IPS-NIHi7 (cell line): ENCODE data around the gene PLPPR1.

Experiments
- DNase-seq: peaks from one replicate; pipeline ENCODE4 v3.0.0; 2012; ENCODE audit warnings: mixed read lengths; ENCODE audit errors: extremely low spot score

The PLPPR1 gene

GRCh38 chr9:101341958-101342357 lies 313.4 kb downstream of the PLPPR1 start:
- DNase-seq, result no peak

DNA sequence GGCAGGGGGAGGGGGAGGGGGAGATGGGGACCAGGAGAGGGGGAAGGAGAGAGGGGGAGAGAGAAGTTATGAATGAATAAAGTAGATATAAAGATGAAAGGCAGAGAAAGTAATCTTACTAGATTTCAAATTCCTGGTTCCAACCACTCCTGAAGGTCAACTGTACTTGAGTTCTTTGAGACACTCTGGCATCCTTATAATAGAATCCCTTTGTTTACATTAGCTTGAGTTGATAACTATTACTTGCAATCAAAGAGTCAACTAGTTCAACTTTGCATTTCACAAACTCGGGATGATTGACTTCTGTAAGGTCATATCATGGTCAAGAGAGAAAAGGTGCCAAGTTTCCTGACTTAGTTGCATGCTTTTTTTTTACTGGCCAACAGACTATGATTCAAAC lies 314.1 kb downstream of the PLPPR1 start:
- DNase-seq, result no peak

GRCh38 chr9:101350285-101350684 lies 321.8 kb downstream of the PLPPR1 start:
- no peak for DNase-seq

DNA sequence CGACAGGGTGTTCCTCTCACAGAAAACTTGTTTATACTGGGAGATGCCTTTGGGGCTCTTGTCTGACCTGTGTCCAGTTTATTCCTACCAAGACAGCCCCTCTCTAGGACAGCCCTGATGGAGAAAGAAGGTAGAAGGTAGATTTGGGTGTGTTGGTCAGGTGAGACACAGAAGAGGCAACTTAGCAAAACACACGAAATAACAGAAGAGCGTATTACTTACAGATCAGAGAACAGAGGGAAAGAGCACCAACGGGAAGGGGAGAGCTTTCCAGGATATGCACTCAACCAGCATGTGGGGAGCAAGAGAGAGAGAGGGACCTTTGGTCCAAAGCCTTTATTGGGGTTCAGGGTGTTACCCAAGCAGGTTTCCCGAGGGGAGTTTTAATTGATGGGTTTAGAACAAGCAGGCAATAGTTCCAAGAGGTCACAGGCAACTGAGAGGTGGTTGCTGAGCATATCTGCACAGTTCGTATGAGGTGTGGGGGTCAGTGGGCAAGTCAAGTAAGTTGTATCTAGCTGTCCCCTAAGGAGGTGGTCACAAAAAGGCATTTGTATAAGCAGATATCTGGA lies 324.5 kb downstream of the PLPPR1 start:
- no peak for DNase-seq

DNA sequence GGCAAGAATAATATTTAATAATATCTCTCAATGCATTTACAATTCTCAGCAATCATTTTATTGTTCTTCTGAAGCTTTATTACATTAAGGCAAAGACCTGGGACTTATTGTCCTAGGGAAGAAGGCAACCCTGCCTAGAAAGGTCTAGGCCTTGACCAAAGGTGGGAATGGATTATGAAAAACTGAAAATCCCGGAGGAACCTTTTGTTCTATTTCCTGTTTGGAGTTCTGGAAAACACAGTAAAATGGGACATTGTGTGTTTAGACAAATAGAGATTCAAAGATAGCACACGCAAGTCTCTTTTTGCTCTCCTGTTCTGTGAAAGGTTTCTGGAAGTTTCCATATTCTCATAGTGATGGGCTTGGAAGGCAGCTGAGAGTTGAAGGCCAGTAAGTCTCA lies 325.2 kb downstream of the PLPPR1 start:
- DNase-seq, result no peak

- no peak for DNase-seq
Measured at GRCh38 chr9:101354143-101354764, 325.7 kb downstream of the PLPPR1 start.

DNA sequence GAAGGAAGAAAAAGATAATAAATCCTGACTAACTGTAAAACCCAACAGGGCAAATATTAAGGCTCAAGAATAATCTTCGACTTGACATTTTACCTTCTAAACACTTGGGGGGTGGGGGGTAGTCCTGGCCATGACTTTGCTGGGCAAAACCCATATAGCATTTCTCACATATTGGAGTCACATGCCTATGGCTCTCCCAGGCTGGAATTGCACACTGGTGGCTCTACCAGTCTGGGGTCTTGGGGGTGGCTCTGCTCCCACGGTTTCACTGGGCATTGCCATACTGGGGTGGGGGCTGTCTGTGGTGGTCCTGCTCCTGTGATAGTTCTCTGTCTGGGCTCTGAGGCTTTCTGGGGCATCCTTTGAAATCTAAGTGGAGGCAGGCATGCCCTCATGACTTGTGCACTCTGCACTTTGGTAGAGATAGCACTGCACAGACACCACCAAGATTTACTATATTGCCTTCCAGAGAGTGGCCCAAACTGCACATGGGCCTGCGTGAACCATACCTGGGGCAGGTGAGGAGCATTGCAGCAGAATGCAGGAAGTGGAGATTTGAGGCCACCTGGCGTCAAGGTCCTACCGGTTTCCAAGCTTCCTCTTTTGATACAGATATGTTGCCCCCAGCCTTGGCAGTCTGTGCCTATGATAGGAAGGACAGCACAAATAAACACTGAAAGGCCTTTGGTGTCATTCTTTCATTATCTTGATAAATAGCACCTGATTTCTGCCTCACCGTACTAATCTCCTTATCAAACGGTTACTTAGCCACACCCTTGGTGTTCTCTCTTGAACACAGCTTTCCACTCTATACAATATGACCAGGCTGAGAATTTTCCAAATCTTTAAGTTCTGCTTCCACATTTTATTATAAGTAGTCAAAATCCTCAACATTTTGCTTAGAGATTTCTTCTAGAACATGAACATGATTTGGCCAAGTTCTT lies 326.5 kb downstream of the PLPPR1 start:
- no peak for DNase-seq

DNA sequence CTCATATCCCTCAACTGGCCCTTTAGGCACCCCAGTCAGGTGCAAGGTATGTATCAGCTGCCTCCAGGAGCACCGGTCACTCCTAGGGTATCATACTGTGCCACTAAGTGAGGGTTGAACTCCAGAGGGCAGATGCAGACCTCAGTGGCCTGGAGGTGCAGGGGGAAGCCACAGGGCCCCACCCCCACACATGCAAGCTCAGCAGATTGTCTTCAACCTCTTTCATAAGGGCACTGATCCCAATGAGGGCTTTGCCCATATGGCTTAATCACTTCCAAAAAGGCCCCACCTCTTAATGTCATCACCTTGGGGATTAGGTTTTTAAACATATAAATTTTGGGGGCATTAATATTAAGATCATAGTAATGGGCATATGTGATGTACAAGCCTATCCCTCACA lies 328.1 kb downstream of the PLPPR1 start:
- DNase-seq, result no peak

- no peak for DNase-seq
Measured at GRCh38 chr9:101359679-101360078, 331.2 kb downstream of the PLPPR1 start.

DNA sequence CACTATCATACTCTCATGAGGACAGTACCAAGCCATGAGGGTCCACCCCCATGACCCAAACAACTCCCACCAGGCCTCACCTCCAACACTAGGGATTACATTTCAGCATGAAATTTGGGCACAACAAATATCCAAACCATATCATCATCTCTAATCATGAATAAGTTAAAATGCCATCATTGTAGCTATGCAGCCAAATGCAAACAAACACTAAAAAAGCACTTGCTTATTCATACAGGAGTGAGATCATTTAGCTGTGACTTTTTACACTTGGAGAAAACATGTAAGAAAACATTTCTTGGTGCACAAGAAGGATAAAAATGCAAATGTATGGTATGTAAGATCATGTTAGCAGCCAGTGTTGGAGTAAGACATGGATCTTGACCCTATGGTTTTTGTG lies 332.1 kb downstream of the PLPPR1 start:
- no peak for DNase-seq

- no peak for DNase-seq
Measured at GRCh38 chr9:101362450-101362849, 333.9 kb downstream of the PLPPR1 start.

- no peak for DNase-seq
Measured at GRCh38 chr9:101365181-101365580, 336.7 kb downstream of the PLPPR1 start.

- DNase-seq, result no peak
Measured at GRCh38 chr9:101366038-101366756, 337.7 kb downstream of the PLPPR1 start.

DNA sequence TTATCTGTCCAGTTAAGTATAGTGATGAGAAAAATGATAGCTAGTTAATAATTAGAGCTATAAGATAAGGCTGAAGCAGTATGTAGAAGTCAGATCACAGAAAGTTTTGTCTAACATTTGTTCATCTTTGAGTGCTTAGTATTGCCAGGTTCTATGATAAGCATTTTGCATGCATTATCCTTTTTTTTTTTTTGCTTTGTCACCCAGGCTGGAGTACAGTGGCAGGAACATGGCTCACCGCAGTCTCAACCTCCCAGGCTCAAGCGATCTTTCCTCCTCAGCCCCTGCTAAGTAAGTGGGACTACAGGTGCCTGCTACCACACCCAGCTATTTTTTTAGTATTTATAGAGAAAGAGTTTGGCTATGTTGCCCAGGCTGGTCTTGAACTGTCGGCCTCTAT lies 338.8 kb downstream of the PLPPR1 start:
- no peak for DNase-seq

DNA sequence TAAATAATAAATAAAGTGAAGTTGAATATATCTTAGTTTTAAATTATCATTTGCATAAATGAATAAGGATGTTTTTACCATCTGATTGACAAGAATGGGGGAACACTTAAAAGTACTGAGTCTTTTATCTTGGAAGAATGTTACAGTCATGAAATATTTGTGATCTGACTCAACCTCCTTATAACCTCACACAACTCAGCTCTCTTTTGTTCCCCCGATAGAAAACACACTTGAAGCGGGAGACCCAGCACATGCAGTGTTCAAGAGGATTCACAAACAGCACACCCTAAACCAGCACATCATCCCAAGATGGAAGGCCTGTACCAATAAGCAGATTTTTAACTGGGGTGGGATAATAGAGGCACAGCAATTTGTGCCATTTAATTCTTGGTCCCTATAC lies 340.8 kb downstream of the PLPPR1 start:
- no peak for DNase-seq

- no peak for DNase-seq
Measured at GRCh38 chr9:101369884-101370531, 341.5 kb downstream of the PLPPR1 start.

GRCh38 chr9:101371813-101372212 lies 343.3 kb downstream of the PLPPR1 start:
- no peak for DNase-seq

DNA sequence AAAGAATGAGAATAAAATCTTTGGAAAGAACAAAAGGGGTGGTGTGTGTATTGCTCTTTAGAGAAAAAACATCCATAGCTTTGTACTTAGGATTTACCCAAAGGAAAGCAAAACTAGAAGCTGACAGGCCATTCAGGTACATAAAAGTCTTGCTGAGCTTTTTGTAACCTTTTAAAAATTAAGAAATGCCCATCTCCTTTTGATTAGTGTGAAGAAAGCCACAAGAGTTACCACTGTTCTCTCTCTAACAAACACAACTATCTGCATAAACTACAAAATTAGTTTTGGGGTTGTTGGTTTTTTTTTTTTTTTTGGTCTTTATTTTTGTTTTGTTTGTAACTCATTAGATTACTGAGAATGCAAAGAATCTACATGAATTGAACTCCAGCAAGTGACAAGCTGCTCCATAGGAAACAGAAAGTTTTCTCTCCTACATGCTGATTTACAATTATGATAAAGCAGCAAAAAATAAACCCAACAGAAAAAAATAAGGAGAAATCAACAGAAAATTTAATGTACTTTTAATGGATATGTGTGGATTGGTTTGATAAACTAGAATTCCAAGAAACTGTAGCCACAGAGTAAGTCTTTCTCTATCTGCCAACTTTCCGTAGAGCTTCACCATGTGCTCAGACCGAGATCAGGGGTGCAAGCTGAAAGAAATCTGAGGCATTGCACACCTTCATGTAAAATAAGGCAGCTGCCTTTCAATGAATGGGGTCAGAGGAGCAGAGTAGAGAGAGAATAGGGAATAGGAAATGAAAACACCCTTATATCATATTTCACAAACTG lies 344.0 kb downstream of the PLPPR1 start:
- DNase-seq, result no peak
